IMR-90 (cell line): ENCODE measurements around the gene ADGB. TPM values are rescaled to one million over a fixed set of nuclear protein-coding genes. Genes with fewer than 3 reads are reported as not detected.

Source experiments
- ATAC-seq: fragments of 200-7000 bp; cut with Tn5 transposase; 2 replicates; pipeline ENCODE4 v1.9.1; 2020; ENCODE audit warnings: low read depth, mild to moderate bottlenecking, moderate library complexity
- BruUV-seq: library from RNA; stranded (reverse); fragments of 400-500 nt; replicated peaks from 2 replicates; lab custom pipeline; 2021; lab: Mats Ljungman, UMichigan
- CTCF ChIA-PET: fragments of 300-600 bp; formaldehyde crosslinking; extraction: SDS; loops from one replicate; lab custom pipeline; 2021; ENCODE audit warnings: antibody characterized with exemption; lab: Yijun Ruan, JAX
- POLR2A ChIA-PET: fragments of 300-600 bp; sonication (Branson Sonifier 250); formaldehyde crosslinking; loops from one replicate; lab custom pipeline; 2022; ENCODE audit warnings: antibody characterized with exemption; ENCODE audit not compliant: unreplicated experiment; lab: Charles Lee
- DNase-seq: peaks from one replicate; pipeline ENCODE4 v3.0.0; 2013
- H2AFZ ChIP-seq: replicated peaks from 2 replicates; pipeline ENCODE3; 2013; ENCODE audit warnings: low read length, mild to moderate bottlenecking; ENCODE audit not compliant: poor library complexity
- H2AK5ac ChIP-seq: 2 replicates; pipeline ENCODE4 v1.6.1; 2013; ENCODE audit warnings: low read depth, low read length, inconsistent platforms
- H2AK9ac ChIP-seq: replicated peaks from 2 replicates; pipeline ENCODE3; 2013; ENCODE audit warnings: mild to moderate bottlenecking, low read depth, low read length, moderate library complexity; ENCODE audit not compliant: poor library complexity
- H2BK120ac ChIP-seq: 2 replicates; pipeline ENCODE4 v1.6.1; 2013; ENCODE audit warnings: low read depth, low read length, inconsistent platforms
- H2BK15ac ChIP-seq: 3 replicates; pipeline ENCODE4 v1.6.1; 2013; ENCODE audit warnings: low read depth, low read length, inconsistent platforms
- H2BK20ac ChIP-seq: 2 replicates; pipeline ENCODE4 v1.6.1; 2013; ENCODE audit warnings: low read depth, mild to moderate bottlenecking, inconsistent platforms, low read length, moderate library complexity
- H2BK5ac ChIP-seq: 2 replicates; pipeline ENCODE4 v1.6.1; 2013; ENCODE audit warnings: mild to moderate bottlenecking, low read depth, low read length, inconsistent platforms; ENCODE audit not compliant: poor library complexity, severe bottlenecking
- H3K14ac ChIP-seq: replicated peaks from 2 replicates; pipeline ENCODE4 v1.6.1; 2013; ENCODE audit warnings: low read depth, low read length, inconsistent platforms
- H3K18ac ChIP-seq: 2 replicates; pipeline ENCODE4 v1.6.1; 2013; ENCODE audit warnings: low read depth, low read length, control low read depth
- H3K23ac ChIP-seq: 2 replicates; pipeline ENCODE4 v1.6.1; 2013; ENCODE audit warnings: low read depth, low read length, inconsistent platforms
- H3K27ac ChIP-seq: 2 replicates; pipeline ENCODE4 v1.5.1; 2013; ENCODE audit warnings: mild to moderate bottlenecking, control low read depth, low read length; ENCODE audit not compliant: insufficient read depth
- H3K27me3 ChIP-seq: 2 replicates; pipeline ENCODE4 v1.6.1; 2013; ENCODE audit warnings: low read length; ENCODE audit not compliant: control insufficient read depth, insufficient read depth
- H3K36me3 ChIP-seq: 2 replicates; pipeline ENCODE4 v1.6.1; 2013; ENCODE audit warnings: low read length, mixed read lengths; ENCODE audit not compliant: control insufficient read depth, insufficient read depth
- H3K4ac ChIP-seq: 2 replicates; pipeline ENCODE4 v1.6.1; 2013; ENCODE audit warnings: low read depth, low read length, inconsistent platforms
- H3K4me1 ChIP-seq: 2 replicates; pipeline ENCODE4 v1.6.1; 2013; ENCODE audit warnings: low read length, mixed read lengths; ENCODE audit not compliant: control insufficient read depth, insufficient read depth
- H3K4me2 ChIP-seq: 2 replicates; pipeline ENCODE4 v1.6.1; 2013; ENCODE audit warnings: low read depth, mild to moderate bottlenecking, control low read depth, low read length, moderate library complexity
- H3K4me3 ChIP-seq: 2 replicates; pipeline ENCODE4 v1.5.1; 2013; ENCODE audit warnings: low read depth, mild to moderate bottlenecking, control low read depth, low read length, moderate library complexity; ENCODE audit not compliant: insufficient read depth
- H3K56ac ChIP-seq: 2 replicates; pipeline ENCODE4 v1.6.1; 2013; ENCODE audit warnings: low read length, inconsistent platforms; ENCODE audit not compliant: insufficient read depth; ENCODE audit errors: extremely low read depth
- H3K79me1 ChIP-seq, 2 experiments: 2 replicates each; pipeline ENCODE4 v1.6.1; 2013; ENCODE audit warnings: low read length in 2 of 2, inconsistent platforms in 1 of 2, low read depth in 1 of 2
- H3K9ac ChIP-seq: 2 replicates; pipeline ENCODE4 v1.6.1; 2013; ENCODE audit warnings: low read depth, low read length, control low read depth
- H3K9me1 ChIP-seq: 2 replicates; pipeline ENCODE4 v1.6.1; 2013; ENCODE audit warnings: low read length, inconsistent platforms; ENCODE audit not compliant: insufficient read depth
- H3K9me3 ChIP-seq: 2 replicates; pipeline ENCODE4 v1.6.1; 2013; ENCODE audit warnings: low read length; ENCODE audit not compliant: control insufficient read depth, insufficient read depth
- H4K20me1 ChIP-seq: 2 replicates; pipeline ENCODE4 v1.6.1; 2013; ENCODE audit warnings: low read length, inconsistent platforms; ENCODE audit not compliant: insufficient read depth
- H4K5ac ChIP-seq: 2 replicates; pipeline ENCODE4 v1.6.1; 2013; ENCODE audit warnings: mild to moderate bottlenecking, low read depth, low read length, control low read depth
- H4K8ac ChIP-seq, 2 experiments: 2 replicates each; pipeline ENCODE4 v1.6.1; 2013; ENCODE audit warnings: low read depth in 2 of 2, low read length in 2 of 2, control low read depth in 1 of 2, inconsistent platforms in 1 of 2
- H4K91ac ChIP-seq: 2 replicates; pipeline ENCODE4 v1.6.1; 2013; ENCODE audit warnings: low read depth, low read length, inconsistent platforms; ENCODE audit not compliant: insufficient read depth
- BHLHE40 ChIP-seq: fragments of 150-350 bp; IDR thresholded peaks from 2 replicates; pipeline ENCODE4 v1.6.1; 2016; ENCODE audit warnings: mild to moderate bottlenecking, low read depth, low read length
- CEBPB ChIP-seq: IDR thresholded peaks from 2 replicates; pipeline ENCODE4 v1.6.1; 2012; ENCODE audit warnings: low read depth, low read length, improper control_type of control experiment
- CHD1 ChIP-seq: IDR thresholded peaks from 2 replicates; pipeline ENCODE4 v1.6.1; 2012; ENCODE audit warnings: low read depth, low read length, improper control_type of control experiment
- ELK1 ChIP-seq: fragments of 150-350 bp; IDR thresholded peaks from 2 replicates; pipeline ENCODE4 v1.6.1; 2016; ENCODE audit warnings: low read depth, mild to moderate bottlenecking, low read length, moderate library complexity, borderline replicate concordance
- FOS ChIP-seq: fragments of 150-350 bp; IDR thresholded peaks from 2 replicates; pipeline ENCODE4 v1.6.1; 2016; ENCODE audit warnings: low read depth, low read length
- MAFK ChIP-seq: IDR thresholded peaks from 2 replicates; pipeline ENCODE4 v1.6.1; 2012; ENCODE audit warnings: low read depth, low read length, improper control_type of control experiment
- MAZ ChIP-seq: IDR thresholded peaks from 2 replicates; pipeline ENCODE4 v1.6.1; 2012; ENCODE audit warnings: low read depth, mild to moderate bottlenecking, low read length, improper control_type of control experiment, moderate library complexity, borderline replicate concordance
- MXI1 ChIP-seq: IDR thresholded peaks from 2 replicates; pipeline ENCODE4 v1.6.1; 2012; ENCODE audit warnings: low read depth, mild to moderate bottlenecking, low read length, moderate library complexity, borderline replicate concordance
- NFE2L2 ChIP-seq: fragments of 150-350 bp; IDR thresholded peaks from 2 replicates; pipeline ENCODE4 v1.6.1; 2016; ENCODE audit warnings: low read depth, mild to moderate bottlenecking, low read length
- POLR2A ChIP-seq: IDR thresholded peaks from 2 replicates; pipeline ENCODE4 v1.6.1; 2012; ENCODE audit warnings: mild to moderate bottlenecking, low read depth, low read length
- RAD21 ChIP-seq: IDR thresholded peaks from 2 replicates; pipeline ENCODE4 v1.6.1; 2012; ENCODE audit warnings: low read length, improper control_type of control experiment
- RCOR1 ChIP-seq: IDR thresholded peaks from 2 replicates; pipeline ENCODE4 v1.6.1; 2012; ENCODE audit warnings: mild to moderate bottlenecking, low read length, improper control_type of control experiment; ENCODE audit not compliant: insufficient replicate concordance
- RFX5 ChIP-seq: IDR thresholded peaks from 2 replicates; pipeline ENCODE4 v1.8.0; 2012; ENCODE audit warnings: low read depth, mild to moderate bottlenecking, low read length, moderate library complexity
- SMC3 ChIP-seq: fragments of 150-350 bp; IDR thresholded peaks from 2 replicates; pipeline ENCODE4 v1.6.1; 2016; ENCODE audit warnings: low read depth, mild to moderate bottlenecking, antibody characterized with exemption, low read length, moderate library complexity
- USF2 ChIP-seq: fragments of 150-350 bp; IDR thresholded peaks from 2 replicates; pipeline ENCODE4 v1.6.1; 2017; ENCODE audit warnings: mild to moderate bottlenecking, antibody characterized with exemption, low read length, low read depth
- WGBS, 2 experiments: methylation state at CpG; one replicate each; pipeline versions ENCODE4 v1.1.5 to v1.1.7; 2013; ENCODE audit warnings: missing lambda C conversion rate in 2 of 2; ENCODE audit not compliant: insufficient read length in 1 of 2; ENCODE audit errors: extremely low coverage in 2 of 2; 5-methylcytosine and 5-hydroxymethylcytosine counted together
- dilution Hi-C: fragments of 300-500 bp; cut with HindIII; formaldehyde crosslinking; loops from one replicate; pipeline ENCODE4 v1.14.3; 2018; ENCODE audit warnings: low sequenced_read_pairs; ENCODE audit not compliant: unreplicated experiment
- in situ Hi-C: fragments of 300-500 bp; cut with MboI; formaldehyde crosslinking; loops from 3 replicates; pipeline ENCODE4 v1.14.3; 2019; ENCODE audit warnings: low sequenced_read_pairs, inconsistent platforms, mixed read lengths
- intact Hi-C: fragments of 100-400 bp; cut with micrococcal nuclease; formaldehyde crosslinking; loops from 2 replicates; pipeline ENCODE4 v1.10.0; 2022
- polyA plus RNA-seq, 3 experiments: library from polyadenylated mRNA; depleted of rRNA; stranded (reverse); fragments of >200 nt; gene quantifications; 2 replicates each; pipeline ENCODE4 v1.2.3, GENCODE V29; 2012; ENCODE audit warnings: low replicate concordance in 1 of 3
- total RNA-seq: library from RNA; depleted of rRNA; stranded (reverse); fragments of >200 nt; gene quantifications from 2 replicates; pipeline ENCODE4 v1.2.3, GENCODE V29; 2012
- TF ChIP-seq, protein P1 (sequence below): conservative IDR thresholded peaks from 2 replicates; pipeline ENCODE4 v1.5.1; 2012; ENCODE audit warnings: mild to moderate bottlenecking, low read depth, low read length, improper control_type of control experiment

Gene ADGB
- total and polyA plus RNA-seq, 2 of the 4 experiments (the other 2 are of a cell fraction): not detected

DNA sequence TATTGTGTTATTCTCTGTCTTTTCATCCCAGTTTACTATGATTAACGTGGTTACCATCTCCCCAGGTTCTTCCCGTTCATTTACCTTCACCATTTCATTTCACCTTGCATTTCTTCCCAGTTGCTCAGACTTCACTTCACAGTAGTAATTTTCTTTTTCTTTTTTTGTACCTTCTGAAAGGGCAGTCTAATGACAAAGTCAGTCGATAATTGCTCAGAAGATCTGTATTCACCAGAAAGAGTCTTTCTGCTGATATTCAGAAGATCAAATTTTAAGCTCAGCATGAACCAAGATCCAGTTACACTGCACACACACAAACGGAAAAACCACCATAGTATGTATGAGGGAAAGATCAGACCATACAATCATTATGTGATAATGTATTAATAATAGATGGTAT lies 265.5 kb downstream of the ADGB start:
- no peak overlapping the region for H3K56ac ChIP-seq
- H3K18ac ChIP-seq: no peak overlapping the region
- in situ Hi-C loops (loop anchor here (25.0 kb wide), 1 partner anchor 1298 kb away; no protein-coding TSS in a partner anchor), intact Hi-C loops (no loop called here), dilution Hi-C loops (no loop called here)
- H3K4ac ChIP-seq: no peak overlapping the region
- no peak overlapping the region for H2BK120ac ChIP-seq
- ChIA-PET CTCF (interaction anchor here (0.6 kb wide), 1 partner anchor 765 kb away, joined by 3 read pairs; no protein-coding TSS in a partner anchor), POLR2A (no interaction called here)
- DNase-seq (no peak), ATAC-seq (no peak)
- H2BK15ac ChIP-seq: no peak overlapping the region
- no peaks in the 10 kb centered on the region for H3K27me3 ChIP-seq
- no peak overlapping the region for H4K8ac ChIP-seq
- no peaks in the 10 kb centered on the region for H3K9me3 ChIP-seq
- no CpG with 5 or more reads among the region's 4 CpGs for WGBS, 2 experiments
- TF ChIP-seq RFX5 (no peak), BHLHE40 (no peak), MXI1 (no peak), CEBPB (no peak), RCOR1 (no peak), FOS (no peak), MAZ (no peak), CHD1 (no peak), NFE2L2 (no peak), POLR2A (no peak), ELK1 (no peak), MAFK (no peak), USF2 (no peak), RAD21 (no peak), SMC3 (no peak)
- TF ChIP-seq, protein P1, sequence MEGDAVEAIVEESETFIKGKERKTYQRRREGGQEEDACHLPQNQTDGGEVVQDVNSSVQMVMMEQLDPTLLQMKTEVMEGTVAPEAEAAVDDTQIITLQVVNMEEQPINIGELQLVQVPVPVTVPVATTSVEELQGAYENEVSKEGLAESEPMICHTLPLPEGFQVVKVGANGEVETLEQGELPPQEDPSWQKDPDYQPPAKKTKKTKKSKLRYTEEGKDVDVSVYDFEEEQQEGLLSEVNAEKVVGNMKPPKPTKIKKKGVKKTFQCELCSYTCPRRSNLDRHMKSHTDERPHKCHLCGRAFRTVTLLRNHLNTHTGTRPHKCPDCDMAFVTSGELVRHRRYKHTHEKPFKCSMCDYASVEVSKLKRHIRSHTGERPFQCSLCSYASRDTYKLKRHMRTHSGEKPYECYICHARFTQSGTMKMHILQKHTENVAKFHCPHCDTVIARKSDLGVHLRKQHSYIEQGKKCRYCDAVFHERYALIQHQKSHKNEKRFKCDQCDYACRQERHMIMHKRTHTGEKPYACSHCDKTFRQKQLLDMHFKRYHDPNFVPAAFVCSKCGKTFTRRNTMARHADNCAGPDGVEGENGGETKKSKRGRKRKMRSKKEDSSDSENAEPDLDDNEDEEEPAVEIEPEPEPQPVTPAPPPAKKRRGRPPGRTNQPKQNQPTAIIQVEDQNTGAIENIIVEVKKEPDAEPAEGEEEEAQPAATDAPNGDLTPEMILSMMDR: no peak
- no peak overlapping the region for H2BK5ac ChIP-seq
- no peak overlapping the region for H3K4me2 ChIP-seq
- no peak overlapping the region for H3K27ac ChIP-seq
- H2AK5ac ChIP-seq: no peak overlapping the region
- no peaks in the 10 kb centered on the region for H3K36me3 ChIP-seq
- H4K5ac ChIP-seq: no peak overlapping the region
- no peak overlapping the region for H3K23ac ChIP-seq
- no peak overlapping the region for H3K4me3 ChIP-seq
- no peak overlapping the region for H4K91ac ChIP-seq
- H4K20me1 ChIP-seq: no peaks in the 10 kb centered on the region
- no peak overlapping the region for H3K14ac ChIP-seq
- no peak overlapping the region for H2AK9ac ChIP-seq
- H3K9me1 ChIP-seq: 0 out of 2 replicates have a peak, but pooled peaks cover 7% of the 10 kb centered on the region
- no peaks in the 10 kb centered on the region for H3K4me1 ChIP-seq
- no peak overlapping the region for H2AFZ ChIP-seq
- H2BK20ac ChIP-seq: no peak overlapping the region
- no TSS peak for BruUV-seq
- H3K79me1 ChIP-seq: no peaks in the 10 kb centered on the region
- H3K9ac ChIP-seq: no peak overlapping the region
